HL-60/S4 treated with retinoic acid at 250 ng/mL for 4 days and 3 days (cell line): Measurements from ENCODE around the gene ARL16.

Experiments used
- in situ Hi-C: fragments of 300-500 bp; cut with MboI; formaldehyde crosslinking; loops from 2 replicates; pipeline ENCODE4 v1.7.0; 2022; ENCODE audit warnings: low sequenced_read_pairs

Gene ARL16, protein sequence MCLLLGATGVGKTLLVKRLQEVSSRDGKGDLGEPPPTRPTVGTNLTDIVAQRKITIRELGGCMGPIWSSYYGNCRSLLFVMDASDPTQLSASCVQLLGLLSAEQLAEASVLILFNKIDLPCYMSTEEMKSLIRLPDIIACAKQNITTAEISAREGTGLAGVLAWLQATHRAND

DNA sequence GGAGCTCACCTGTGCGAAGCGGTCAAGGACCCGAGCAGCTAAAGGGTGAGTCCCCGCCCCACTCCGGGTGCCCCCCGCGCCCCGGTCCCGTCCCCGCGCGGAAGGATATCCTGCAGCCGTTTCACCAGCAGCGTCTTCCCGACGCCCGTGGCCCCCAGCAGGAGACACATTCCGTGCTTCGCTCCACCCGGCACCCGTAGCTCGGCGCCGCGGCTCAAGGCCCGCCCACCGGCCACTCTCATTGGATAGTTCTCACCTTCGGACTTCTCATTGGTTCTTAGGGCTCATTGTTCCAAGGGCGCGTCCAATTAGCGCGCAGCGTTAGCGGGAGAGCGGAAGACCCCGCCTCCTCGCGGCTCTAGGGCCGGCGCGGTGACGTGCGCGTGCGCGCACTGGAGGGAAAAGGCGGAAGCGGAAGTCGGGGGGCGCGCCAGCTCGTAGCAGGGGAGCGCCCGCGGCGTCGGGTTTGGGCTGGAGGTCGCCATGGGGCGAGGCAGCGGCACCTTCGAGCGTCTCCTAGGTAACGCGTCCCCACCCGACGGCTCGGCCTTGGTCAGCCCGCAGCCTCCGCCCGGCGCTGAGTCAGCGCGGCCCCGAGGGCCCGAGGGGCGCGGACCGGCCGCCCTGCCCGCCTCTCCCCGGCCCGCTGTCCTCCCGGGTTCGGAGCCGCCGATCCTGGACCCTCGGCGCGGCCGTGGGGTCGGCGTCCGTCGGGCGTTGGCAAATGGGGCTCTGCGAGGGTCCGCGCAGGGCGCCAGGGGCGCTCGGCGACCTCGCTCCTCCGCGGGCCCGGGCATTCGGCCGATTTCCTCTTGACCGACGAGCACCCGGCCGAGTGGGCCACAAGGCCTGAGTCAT is at the start of gene ARL16, which contains the start of gene HGS:
Gene ARL16, minus strand, starts transcription at position 214 of the 858 bp plus-strand sequence. Its CDS starts 44 bp downstream, at position 170.
Gene HGS, plus strand, starts transcription at position 428 of the 858 bp plus-strand sequence. Its CDS starts 56 bp downstream, at position 484.
- in situ Hi-C loops: no loop called here

DNA sequence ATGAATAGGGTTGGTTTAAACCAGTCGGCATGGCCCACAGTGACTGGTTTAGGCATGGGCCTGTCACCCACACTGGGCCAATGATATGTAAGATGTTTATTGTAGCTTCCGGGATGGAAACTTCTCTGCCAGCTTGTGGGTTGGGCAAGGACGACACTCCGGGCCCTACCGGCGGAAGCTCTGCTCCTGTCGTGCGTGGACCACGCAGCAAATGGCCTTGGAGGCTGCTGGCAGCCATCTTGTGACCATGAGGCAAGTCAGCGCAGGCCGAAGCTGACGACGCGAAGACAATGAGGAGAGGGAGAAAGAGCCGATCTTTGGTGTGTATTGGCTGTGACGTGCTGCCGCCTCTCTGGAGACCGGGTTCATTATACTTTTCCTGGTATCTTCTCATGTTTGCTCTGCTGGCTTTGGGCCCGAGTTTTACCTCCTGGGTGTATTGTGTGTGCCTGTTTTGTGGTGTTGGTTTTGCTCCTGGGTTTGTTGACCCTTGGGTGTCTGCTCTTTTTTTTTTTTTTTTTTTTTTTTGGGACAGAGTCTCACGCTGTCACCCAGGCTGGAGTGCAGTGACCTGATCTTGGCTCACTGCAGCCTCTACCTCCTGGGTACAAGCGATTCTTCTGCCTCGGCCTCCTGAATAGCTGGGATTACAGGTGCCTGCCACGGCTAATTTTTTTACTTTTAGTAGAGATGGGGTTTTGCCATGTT is 43.9 kb upstream of the ARL16 start:
- in situ Hi-C loops: no loop called here

DNA sequence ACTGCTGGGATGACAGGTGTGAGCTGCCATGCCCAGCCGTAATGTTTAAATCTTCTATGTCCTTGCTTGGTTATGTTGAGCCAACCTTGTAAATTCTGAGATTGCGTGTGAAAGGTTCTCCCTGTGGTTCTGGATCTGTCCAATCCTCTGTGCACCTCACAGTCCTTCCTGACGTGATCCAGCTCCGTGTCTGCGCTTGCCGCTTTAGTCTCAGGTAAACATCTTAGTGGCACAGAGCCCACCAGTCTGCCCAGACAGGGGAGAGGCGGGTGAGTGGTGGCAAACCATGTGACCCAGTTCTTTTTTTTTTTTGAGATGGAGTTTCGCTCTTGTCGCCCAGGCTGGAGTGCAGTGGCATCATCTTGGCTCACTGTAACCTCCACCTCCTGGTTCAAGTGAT is 42.4 kb upstream of the ARL16 start:
- in situ Hi-C loops: no loop called here

DNA sequence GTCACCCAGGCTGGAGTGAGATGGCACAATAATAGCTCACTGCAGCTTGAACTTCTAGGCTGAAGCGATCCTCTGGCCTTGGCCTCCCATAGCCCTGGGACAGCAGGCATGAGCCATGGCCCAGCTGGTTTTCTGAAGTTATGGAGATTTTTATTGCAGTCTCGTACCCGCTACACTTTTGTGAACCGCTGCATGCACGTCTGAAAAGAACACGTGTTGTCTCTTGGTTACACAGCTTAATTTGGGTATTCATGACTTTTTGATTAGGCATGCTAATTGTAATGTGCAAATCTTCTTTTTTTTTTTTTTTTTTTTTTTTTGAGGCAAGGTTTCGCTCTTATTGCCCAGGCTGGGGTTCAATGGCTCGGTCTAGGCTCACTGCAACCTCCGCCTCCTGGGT is 41.8 kb upstream of the ARL16 start:
- in situ Hi-C loops: no loop called here

DNA sequence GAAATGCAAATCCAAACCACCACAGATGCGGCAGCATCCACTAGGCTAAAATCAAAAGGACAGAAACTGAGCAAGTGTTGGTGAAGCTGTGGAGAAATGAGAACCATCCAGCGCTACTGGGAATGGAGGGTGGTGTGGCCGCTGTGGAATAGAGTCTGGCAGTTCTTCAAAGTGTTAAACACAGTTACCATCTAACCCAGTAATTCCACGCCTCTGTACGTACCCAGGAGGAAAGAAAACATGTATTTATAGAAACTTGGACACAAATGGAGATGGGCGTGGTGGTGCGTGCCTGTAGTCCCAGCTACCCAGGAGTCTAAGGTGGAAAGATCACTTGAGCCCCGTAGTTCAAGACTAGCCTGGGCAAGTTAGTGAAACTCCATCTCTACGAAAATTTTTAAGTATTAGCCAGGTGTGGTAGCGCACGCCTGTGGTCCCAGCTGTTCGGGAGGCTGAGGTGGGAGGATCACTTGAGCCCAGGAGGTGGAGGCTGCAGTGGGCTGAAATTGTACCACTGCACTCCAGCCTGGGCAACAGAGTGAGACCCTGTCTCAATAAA is 40.1 kb upstream of the ARL16 start:
- in situ Hi-C loops: no loop called here

DNA sequence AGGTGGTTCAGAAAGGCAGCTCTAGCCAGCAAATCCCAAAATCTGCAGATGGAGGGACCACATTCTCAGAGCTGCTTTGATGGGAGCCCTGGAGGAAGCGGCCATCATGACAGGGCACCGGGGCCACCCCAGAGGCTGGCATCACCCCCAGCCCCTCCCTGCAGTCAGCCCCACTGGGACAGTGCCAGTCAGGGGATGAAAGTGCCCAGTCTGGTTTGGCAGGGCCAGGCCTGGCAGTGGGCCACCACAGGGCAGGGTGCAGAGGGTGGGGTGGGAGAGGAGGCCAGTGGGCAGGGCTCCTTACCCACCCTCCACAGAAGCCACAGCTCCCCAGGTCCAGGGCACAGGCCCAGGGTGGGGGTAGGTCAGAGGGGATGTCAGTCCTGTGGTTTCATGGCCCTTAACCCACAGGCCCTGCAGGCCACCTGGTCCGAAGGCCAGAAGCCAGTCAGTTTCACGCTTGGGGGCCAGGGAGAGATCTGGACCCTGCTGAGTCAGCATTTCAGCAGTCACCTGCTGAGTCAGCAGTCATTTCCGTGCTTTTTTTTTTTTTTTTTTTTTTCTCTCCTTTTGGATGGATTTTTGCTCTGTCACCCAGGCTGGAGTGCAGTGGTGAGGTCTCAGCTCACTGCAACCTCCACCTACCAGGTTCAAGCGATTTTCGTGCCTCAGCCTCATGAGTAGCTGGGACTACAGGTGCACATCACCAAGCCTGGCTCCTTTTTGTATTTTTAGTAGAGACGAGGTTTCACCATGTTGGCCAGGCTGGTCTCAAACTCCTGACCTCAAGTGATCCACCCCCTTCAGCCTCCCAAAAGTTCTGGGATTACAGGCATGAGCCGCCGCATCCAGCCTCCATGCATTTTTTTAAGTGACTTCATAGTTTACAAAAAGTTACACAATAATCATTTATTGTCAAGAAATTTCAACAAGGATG is 38.9 kb upstream of the ARL16 start:
- in situ Hi-C loops: no loop called here

DNA sequence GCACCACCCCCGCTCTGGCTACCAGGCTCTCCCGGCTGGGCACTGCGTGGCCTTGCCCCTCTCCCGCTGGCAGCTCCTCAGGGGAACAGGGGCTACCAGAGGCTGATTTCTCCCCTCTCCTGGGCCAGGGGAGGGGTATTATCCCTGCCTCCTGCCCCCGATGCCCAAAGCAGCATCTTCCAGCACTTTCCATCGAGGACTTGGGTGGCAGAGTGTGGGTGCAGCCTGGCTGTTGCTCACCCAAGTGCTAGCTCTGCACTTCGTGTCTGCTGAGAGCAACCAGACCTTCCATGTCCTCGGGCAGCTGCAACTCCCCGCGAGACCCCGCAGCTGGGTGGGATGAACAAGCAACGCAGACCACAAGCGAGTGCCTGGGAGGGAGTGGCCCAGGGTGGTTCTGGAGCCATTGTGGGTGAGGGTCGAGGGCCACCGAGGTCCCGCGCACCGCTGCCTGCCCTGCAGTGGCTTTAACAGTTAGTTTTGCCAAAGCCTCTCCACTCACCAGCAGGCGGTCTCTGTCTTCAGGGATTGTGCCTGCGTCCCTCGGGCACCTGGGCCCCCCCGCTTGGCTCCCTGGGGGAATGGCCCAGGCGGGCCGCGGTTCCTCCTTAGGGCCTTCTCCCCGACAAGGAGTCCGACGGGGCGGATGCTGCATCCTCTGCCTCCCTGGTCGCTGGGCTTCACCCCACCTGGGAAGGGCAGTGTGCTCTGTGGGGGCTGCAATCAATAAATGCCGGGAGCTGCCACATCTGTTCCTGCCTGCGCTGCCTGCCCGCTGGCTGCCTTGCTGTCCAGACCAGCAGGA is 36.9 kb upstream of the ARL16 start:
- in situ Hi-C loops: no loop called here

DNA sequence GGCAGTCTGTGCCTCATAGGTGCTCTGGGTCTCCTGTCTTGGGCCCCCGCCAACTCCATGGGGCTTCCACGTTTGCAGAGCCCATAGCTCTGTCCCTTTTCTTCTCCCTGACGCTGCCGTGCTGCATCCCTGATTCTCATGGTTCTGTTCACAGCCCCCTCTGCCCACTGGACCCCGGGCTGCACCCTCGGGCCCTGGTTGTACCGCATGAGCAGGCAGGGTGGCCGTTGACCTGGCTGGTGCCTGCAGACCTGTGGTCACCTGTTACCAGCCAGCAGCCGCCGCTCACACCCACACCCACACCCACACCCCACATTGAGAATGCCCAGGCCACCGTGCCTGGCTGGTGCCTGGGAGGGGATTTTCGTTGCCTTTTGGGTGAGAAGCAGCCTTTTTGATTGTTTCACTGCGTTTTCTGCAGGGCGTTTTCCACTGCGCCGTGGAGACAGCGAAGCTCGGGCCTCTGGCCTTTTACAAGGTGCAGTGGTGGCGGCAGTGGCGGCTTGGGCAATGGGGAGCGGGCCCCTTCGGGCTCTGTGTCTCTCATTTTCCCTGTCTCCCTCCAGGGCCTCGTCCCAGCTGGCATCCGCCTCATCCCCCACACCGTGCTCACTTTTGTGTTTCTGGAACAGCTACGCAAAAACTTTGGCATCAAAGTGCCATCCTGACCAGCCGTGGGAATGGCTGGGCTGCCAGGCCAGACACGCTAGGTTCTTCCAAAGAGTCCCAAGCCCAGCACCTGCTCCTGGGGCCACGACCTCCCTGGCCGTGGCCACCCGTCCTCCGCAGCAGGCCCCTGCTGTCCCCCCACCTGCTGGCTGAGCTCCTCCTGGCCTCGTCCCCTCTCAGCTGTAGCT is 36.0 kb upstream of the ARL16 start:
- in situ Hi-C loops: no loop called here

DNA sequence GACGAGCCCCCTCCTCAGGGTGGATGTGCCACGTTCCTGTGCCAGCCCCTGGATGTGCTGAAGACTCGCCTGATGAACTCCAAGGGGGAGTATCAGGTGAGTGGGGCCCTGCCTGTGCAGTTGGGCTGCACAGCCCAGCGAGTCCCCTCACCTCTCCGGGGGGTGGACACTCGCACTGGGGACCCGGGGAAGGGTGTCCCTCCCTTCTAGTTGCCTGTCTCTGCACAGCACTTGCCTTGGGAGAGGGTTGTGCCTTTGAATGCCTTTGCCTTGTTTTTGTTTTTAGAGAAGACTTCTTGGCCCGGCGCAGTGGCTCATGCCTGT is 34.1 kb upstream of the ARL16 start:
- in situ Hi-C loops: no loop called here

DNA sequence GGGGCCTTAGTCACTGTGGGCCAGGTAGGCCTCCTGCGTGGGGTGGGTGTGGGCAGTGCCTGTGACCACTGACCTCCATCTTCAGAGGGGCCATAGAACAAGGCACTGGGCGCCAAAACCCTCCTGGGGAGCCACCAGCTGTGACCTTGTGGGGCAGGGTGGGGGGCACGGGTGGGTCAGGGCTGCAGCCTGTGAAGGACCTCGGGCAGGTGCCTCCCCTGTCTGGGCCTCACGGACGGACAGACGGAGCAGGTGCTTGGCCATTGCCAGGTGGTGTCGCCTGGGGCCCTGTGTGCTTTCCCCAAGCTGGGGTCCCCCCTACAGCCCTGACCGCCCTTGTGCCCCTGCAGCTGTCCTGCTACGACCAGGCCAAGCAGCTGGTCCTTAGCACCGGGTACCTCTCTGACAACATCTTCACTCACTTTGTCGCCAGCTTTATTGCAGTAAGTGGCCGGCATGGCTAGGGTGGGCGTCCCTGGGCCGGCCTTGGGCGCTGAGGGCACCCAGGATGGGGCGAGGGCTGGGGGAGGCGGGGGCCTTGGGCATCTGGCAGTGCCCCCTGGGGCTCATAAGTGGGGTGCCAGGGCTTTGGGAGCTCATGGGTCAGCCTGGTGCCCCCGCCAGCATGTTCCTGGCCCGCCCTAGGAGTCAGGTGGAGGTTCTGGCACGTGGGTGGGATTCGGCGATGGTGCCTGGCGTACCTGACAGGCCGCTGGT is 33.6 kb upstream of the ARL16 start:
- in situ Hi-C loops: no loop called here

DNA sequence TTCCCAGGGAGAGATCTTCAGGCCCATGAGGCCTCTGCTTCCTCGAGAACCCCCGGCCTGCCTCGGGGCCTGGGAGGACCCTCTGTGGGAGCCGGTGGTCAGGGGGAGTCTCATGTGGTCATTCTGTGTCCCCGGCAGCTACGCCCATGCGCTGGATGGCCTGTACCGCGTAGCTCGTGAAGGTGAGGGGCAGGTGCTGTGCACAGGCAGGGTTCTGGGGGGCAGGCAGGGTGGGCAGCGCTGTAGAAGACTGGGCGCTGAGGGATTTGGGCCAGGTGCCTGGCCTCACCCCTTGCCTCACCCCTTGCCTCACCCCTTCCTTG is 33.0 kb upstream of the ARL16 start:
- in situ Hi-C loops: no loop called here

DNA sequence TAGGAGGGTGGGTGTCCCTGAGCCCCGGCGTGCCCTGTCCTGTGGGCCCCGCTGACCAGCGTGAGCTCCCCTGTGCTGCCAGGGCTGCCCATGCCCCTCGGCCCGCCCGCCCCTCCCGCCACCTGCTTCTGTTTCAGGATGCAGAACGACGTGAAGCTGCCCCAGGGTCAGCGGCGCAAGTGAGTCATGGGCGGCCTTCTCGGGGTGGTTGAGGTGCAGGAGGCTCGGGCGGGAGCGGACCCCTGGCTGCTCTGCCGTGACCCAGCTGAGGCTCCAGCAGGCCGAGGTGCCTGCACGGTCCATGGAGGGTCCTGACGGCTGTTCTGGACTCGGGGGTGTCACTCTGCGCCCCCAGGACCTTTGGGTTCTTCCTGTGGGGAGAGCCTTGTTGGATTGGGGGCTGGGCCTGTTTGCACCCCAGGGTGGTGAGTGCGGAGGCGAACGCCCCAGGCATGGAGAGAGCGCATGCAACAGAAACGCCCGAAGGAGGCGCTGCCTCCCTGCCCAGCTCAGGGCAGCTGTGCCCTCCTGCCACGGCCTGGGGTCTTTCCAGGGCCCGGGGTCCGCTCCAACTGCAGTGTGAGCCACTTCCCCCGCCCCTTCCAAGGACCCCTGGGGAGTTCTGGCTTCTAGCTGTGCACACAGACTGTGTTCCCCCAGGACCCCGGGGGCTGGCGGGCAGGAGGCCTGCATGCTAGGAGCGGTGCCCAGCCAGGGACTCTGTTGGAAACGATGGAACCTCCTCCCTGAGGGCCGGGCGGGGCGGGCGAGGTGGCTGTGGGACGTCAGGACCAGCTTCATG is 32.5 kb upstream of the ARL16 start:
- in situ Hi-C loops: no loop called here

DNA sequence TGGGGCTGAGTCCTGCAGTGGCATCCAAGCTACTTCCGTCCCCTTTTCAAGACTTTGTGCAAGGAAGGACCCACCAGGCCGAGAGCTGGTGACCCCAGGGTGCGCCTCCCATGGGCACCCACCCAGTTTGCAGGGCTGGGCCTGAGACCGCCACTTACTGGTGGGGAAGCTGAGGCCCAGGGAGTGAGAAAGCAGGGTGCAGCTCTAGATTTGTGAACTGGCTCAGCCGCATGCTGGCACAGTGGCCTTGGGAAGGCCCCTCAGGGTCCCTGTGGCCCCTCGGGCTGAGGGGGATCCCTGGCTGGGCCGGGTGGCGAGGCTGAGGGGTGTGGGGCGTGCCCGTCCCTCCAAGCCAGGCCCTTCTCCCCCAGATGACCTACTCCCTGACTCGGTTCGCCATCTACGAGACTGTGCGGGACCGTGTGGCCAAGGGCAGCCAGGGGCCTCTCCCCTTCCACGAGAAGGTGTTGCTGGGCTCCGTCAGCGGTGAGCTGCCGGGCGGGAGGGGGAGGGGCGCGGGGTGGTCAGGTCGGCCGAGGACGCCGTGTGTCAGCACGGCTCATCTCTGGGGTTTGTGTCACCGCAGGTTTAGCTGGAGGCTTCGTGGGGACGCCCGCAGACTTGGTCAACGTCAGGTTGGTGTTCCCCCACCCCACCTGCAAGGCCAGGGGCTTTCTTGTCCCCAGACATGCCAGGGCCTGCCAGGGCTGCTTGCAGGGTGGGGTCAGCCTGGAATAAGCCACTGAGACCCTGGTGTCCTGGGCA is 31.7 kb upstream of the ARL16 start:
- in situ Hi-C loops: no loop called here

DNA sequence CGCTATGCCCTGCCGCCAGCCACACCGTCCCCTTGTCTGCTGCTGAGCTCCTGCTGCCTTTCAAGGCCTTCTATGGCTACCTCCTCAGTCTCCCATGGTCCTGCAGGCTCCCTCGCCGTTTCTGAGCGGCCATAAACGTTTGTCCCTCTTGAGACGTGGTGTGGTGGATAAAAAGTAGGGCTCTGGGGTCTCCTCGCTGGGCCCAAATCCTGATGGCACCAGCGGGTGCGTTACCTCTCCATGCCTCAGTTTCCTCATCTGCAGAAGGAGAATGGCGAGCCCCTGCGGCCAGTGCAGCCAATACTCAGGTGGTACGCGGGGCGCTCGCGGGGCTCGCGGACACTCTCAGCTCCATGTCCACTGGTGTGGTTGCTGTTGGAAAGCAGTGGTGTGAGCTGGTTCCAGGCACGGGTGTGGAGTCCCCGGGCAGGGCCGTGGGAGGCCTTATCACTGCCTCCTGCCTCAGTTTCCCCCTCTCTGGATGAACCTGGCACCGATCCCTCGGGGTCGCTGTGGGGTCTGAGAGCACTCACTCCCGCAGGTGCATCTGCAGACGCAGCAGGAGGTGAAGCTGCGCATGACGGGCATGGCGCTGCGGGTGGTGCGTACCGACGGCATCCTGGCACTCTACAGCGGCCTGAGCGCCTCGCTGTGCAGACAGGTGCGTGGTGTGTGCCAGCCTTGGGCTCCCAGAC is 31.0 kb upstream of the ARL16 start:
- in situ Hi-C loops: no loop called here

DNA sequence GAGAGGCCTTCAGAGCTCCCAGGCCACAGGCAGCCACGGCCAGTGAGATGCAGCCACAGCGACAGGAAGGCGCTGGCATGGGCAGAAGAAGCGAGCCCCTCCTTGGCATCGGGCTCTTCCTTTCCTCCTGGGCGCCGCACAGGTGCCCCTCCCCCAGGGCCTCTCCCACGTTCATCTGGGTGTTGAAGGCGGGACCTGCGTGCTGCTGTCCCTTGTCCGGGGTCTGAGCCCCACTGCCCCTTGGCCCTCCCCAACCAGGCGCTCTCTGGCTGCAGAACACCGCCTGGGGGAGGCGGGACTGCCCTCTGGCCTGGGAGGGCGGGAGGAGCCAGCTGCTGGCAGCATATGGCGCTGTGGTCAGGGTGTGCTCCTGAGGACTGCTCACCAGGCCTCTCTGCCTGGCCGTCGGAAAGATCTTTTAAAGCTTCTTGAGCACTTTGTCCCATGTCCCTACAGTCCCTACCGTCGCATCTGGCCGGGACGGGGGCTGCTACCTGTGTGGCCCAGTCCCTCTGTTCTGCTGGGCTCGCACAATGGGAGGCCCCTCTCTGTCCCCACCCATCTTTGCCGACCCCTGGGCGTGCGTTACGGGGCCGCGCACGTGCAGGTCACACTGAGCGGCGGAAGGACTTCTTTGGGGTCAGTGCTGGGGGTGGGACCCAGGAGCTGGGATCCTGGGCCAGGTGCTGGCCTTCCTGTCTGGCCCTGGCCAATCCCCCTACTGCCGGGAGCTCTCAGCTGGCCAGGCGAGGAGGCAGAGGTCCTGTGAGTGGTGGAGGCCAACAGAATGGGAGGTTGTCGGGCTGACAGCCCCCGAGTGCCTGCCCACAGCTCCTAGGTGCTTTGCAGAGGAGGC is 30.2 kb upstream of the ARL16 start:
- in situ Hi-C loops: no loop called here
